WTC11 (cell line): ENCODE measurements around the gene KRTAP5-6. TPM values are rescaled to one million over a fixed set of nuclear protein-coding genes. Genes with fewer than 3 reads are reported as not detected.

ENCODE experiments used
- ATAC-seq: fragments of 200-7000 bp; cut with Tn5 transposase; 2 replicates; pipeline ENCODE4 v1.10.0; 2021; ENCODE audit warnings: mild to moderate bottlenecking, moderate library complexity
- CTCF ChIA-PET: fragments of 300-600 bp; sonication (Branson Sonifier 250); formaldehyde crosslinking; loops from one replicate; lab custom pipeline; 2021; ENCODE audit warnings: antibody characterized with exemption; lab: Charles Lee
- POLR2A ChIA-PET: fragments of 350-600 bp; sonication (Branson Sonifier 250); formaldehyde crosslinking; loops from one replicate; lab custom pipeline; 2021; ENCODE audit warnings: antibody characterized with exemption; lab: Charles Lee
- DNase-seq: peaks from one replicate; pipeline ENCODE4 v3.0.0; 2021; ENCODE audit warnings: low spot score
- H3K27ac Mint-ChIP-seq: 2 replicates; pipeline ENCODE4 v1.8.0; 2021; ENCODE audit warnings: mixed read lengths
- H3K27me3 Mint-ChIP-seq: 2 replicates; pipeline ENCODE4 v1.8.0; 2021; ENCODE audit warnings: low read depth, mild to moderate bottlenecking, moderate library complexity, mixed read lengths
- H3K36me3 Mint-ChIP-seq: 2 replicates; pipeline ENCODE4 v1.8.0; 2021; ENCODE audit warnings: mixed read lengths
- H3K4me1 Mint-ChIP-seq: 2 replicates; pipeline ENCODE4 v1.8.0; 2022; ENCODE audit warnings: mixed read lengths
- H3K4me3 Mint-ChIP-seq: 2 replicates; pipeline ENCODE4 v1.8.0; 2021; ENCODE audit warnings: mild to moderate bottlenecking, moderate library complexity, mixed read lengths
- H3K9me3 Mint-ChIP-seq: 2 replicates; pipeline ENCODE4 v1.8.0; 2021; ENCODE audit warnings: mixed read lengths
- ERG ChIP-seq: fragments of 250-450 bp; sonication (Bioruptor Pico); IDR thresholded peaks from 2 replicates; pipeline ENCODE4 v1.8.0; 2021; ENCODE audit warnings: mild to moderate bottlenecking
- ESRRA ChIP-seq: sonication (generic); formaldehyde crosslinking; IDR thresholded peaks from 2 replicates; pipeline ENCODE4 v1.8.1; 2022; ENCODE audit warnings: mild to moderate bottlenecking, missing genetic modification reagents, borderline replicate concordance
- GTF2I ChIP-seq: fragments of 250-450 bp; sonication (Bioruptor Pico); conservative IDR thresholded peaks from 2 replicates; pipeline ENCODE4 v1.4.0; 2021; ENCODE audit warnings: mild to moderate bottlenecking
- KAT7 ChIP-seq: sonication (generic); formaldehyde crosslinking; IDR thresholded peaks from 2 replicates; pipeline ENCODE4 v1.8.1; 2023; ENCODE audit warnings: missing genetic modification reagents, mild to moderate bottlenecking, borderline replicate concordance
- NFE2L1 ChIP-seq: sonication (generic); formaldehyde crosslinking; IDR thresholded peaks from 2 replicates; pipeline ENCODE4 v1.8.1; 2023; ENCODE audit warnings: missing genetic modification reagents
- ZMAT4 ChIP-seq: fragments of 250-450 bp; sonication (Bioruptor Pico); IDR thresholded peaks from 2 replicates; pipeline ENCODE4 v1.9.0; 2021; ENCODE audit warnings: mild to moderate bottlenecking
- ZNF138 ChIP-seq: sonication (generic); formaldehyde crosslinking; conservative IDR thresholded peaks from 2 replicates; pipeline ENCODE4 v1.8.1; 2022; ENCODE audit warnings: mild to moderate bottlenecking, moderate library complexity, missing genetic modification reagents
- ZNF219 ChIP-seq: sonication (generic); formaldehyde crosslinking; IDR thresholded peaks from 2 replicates; pipeline ENCODE4 v1.8.0; 2023; ENCODE audit warnings: missing genetic modification reagents, mild to moderate bottlenecking, borderline replicate concordance
- ZNF232 ChIP-seq: sonication (generic); formaldehyde crosslinking; IDR thresholded peaks from 2 replicates; pipeline ENCODE4 v1.8.0; 2022; ENCODE audit warnings: mild to moderate bottlenecking, missing genetic modification reagents
- ZNF281 ChIP-seq: sonication (generic); formaldehyde crosslinking; IDR thresholded peaks from 2 replicates; pipeline ENCODE4 v1.8.0; 2023; ENCODE audit warnings: mild to moderate bottlenecking, missing genetic modification reagents
- ZNF512 ChIP-seq: sonication (generic); formaldehyde crosslinking; IDR thresholded peaks from 2 replicates; pipeline ENCODE4 v1.8.1; 2022; ENCODE audit warnings: missing genetic modification reagents, borderline replicate concordance
- ZNF532 ChIP-seq: fragments of 250-450 bp; sonication (Bioruptor Pico); IDR thresholded peaks from 2 replicates; pipeline ENCODE4 v1.9.0; 2021; ENCODE audit warnings: mild to moderate bottlenecking, borderline replicate concordance
- total RNA-seq: library from RNA; stranded (reverse); gene quantifications from 3 replicates; pipeline ENCODE4 v1.2.3, GENCODE V29; 2021
- TF ChIP-seq, protein P1 (sequence below): fragments of 250-450 bp; sonication (Bioruptor Pico); IDR thresholded peaks from 2 replicates; pipeline ENCODE4 v1.9.0; 2021; ENCODE audit warnings: moderate library complexity, mild to moderate bottlenecking, inconsistent platforms, borderline replicate concordance

Gene KRTAP5-6
- total RNA-seq, 1 experiment from 2014 or later, result 0.35 TPM

DNA sequence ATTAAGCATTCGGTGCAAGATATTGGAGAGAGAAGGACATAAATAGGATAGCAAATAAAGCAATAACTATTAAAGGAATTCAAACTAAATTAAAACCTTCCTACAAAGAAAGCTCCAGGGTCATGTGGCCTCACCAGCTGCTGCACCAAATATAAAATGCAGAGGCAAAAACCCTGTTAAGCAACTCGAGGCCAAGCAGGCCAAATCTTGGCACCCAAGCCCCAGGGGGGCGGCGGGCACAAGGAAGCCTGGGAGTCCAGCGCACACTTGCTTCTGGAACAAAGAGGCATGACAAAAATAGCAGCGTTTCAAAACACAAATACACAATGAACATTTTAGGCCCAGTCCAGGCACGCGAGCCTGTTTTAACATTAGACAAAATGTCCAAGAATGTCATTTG, 20.8 kb downstream of the KRTAP5-6 start (continued):
- TF ChIP-seq ZNF532 (CRISPR knock-in tag) (no peak), ESRRA (no peak), ZNF512 (CRISPR knock-in tag) (no peak)
- TF ChIP-seq, all 79 proteins: peak for 0

- no peak for DNase-seq
- Mint-ChIP-seq H3K4me3 (no peak overlapping the region), H3K9me3 (peaks cover 12% of the 10 kb centered on the region), H3K4me1 (no peaks in the 10 kb centered on the region), H3K27ac (no peak overlapping the region), H3K36me3 (no peaks in the 10 kb centered on the region; the same call in 1 of the 2 replicates), H3K27me3 (peaks cover 27% of the 10 kb centered on the region)
- ChIA-PET CTCF (interaction anchor here (0.7 to 1.8 kb wide), 5 partner anchors 31 to 171 kb away, joined by 3 to 4 read pairs (median 3); no protein-coding TSS in a partner anchor), POLR2A (interaction anchor here (0.7 kb wide), 1 partner anchor 59 kb away, joined by 4 read pairs; no protein-coding TSS in a partner anchor)
- TF ChIP-seq ERG (no peak), NFE2L1 (CRISPR knock-in tag) (no peak), ZMAT4 (no peak), KAT7 (CRISPR knock-in tag) (no peak), ZNF219 (CRISPR knock-in tag) (no peak), ZNF138 (CRISPR knock-in tag) (no peak), ZNF281 (CRISPR knock-in tag) (no peak), ZNF232 (CRISPR knock-in tag) (no peak), GTF2I (no peak)
- TF ChIP-seq, protein P1, sequence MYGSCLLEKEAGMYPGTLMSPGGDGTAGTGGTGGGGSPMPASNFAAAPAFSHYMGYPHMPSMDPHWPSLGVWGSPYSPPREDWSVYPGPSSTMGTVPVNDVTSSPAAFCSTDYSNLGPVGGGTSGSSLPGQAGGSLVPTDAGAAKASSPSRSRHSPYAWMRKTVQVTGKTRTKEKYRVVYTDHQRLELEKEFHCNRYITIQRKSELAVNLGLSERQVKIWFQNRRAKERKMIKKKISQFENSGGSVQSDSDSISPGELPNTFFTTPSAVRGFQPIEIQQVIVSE (CRISPR knock-in tag), result no peak
- no peak for ATAC-seq
These were observed 21.3 kb downstream of the KRTAP5-6 start for GRCh38 chr11:1718326-1718725.
